Measurements from ENCODE around the gene OTOF.

Gene OTOF

GRCh38 chr2:26477911-26478253 lies at the start of gene OTOF:
Gene OTOF (minus strand): TSS chr2:26478124.
- no peak for DNase-seq
- no peaks in the 10 kb centered on the region for H3K79me2 ChIP-seq (ENCODE audit: low read length)
- no peak within 1 kb of the TSS for H2AFZ ChIP-seq (ENCODE audit: low read length)
- H3K9ac ChIP-seq (ENCODE audit: low read length), result no peak within 1 kb of the TSS
- H3K4me2 ChIP-seq (ENCODE audit: low read depth, low read length), result no peak within 1 kb of the TSS
- peaks cover 18% of the 10 kb centered on the region for H3K27me3 ChIP-seq (replicated peaks; ENCODE audit: insufficient read depth, low read length)
- no peaks in the 10 kb centered on the region for H4K20me1 ChIP-seq (ENCODE audit: insufficient read depth, low read length)
- no peaks in the 10 kb centered on the region for H3K9me2 ChIP-seq (replicated peaks; ENCODE audit: insufficient read depth, low read length)
- H3K36me3 ChIP-seq (replicated peaks; ENCODE audit: insufficient read depth, low read length), result no peaks in the 10 kb centered on the region
- H3F3A ChIP-seq (ENCODE audit: insufficient read depth, low read length), result no peaks in the 10 kb centered on the region
- no peaks in the 10 kb centered on the region for H3K9me3 ChIP-seq (replicated peaks; ENCODE audit: insufficient read depth, low read length)
- no peaks in the 10 kb centered on the region for H3K4me1 ChIP-seq (ENCODE audit: low read length)
- no peak for TF ChIP-seq CTCF (IDR thresholded peaks at IDR 0.05; ENCODE audit: low read length)
- H3K27ac ChIP-seq (ENCODE audit: low read length), result no peak within 1 kb of the TSS
- no peak within 1 kb of the TSS for H3K4me3 ChIP-seq (ENCODE audit: low read length)

- no peaks in the 10 kb centered on the region for H3K79me2 ChIP-seq (ENCODE audit: low read length)
- no peaks in the 10 kb centered on the region for H3F3A ChIP-seq (ENCODE audit: insufficient read depth, low read length)
- H4K20me1 ChIP-seq (ENCODE audit: insufficient read depth, low read length), result no peaks in the 10 kb centered on the region
- no peak for DNase-seq
- H3K4me2 ChIP-seq (ENCODE audit: low read depth, low read length), result no peak overlapping the region
- no peak overlapping the region for H2AFZ ChIP-seq (ENCODE audit: low read length)
- H3K36me3 ChIP-seq (replicated peaks; ENCODE audit: insufficient read depth, low read length), result no peaks in the 10 kb centered on the region
- H3K4me1 ChIP-seq (ENCODE audit: low read length), result no peaks in the 10 kb centered on the region
- no peaks in the 10 kb centered on the region for H3K9me3 ChIP-seq (replicated peaks; ENCODE audit: insufficient read depth, low read length)
- peaks cover 66% of the 10 kb centered on the region for H3K27me3 ChIP-seq (replicated peaks; ENCODE audit: insufficient read depth, low read length)
- TF ChIP-seq CTCF (IDR thresholded peaks at IDR 0.05; ENCODE audit: low read length) (no peak), EZH2phosphoT487 (IDR thresholded peaks at IDR 0.05; ENCODE audit: low read length) (no peak), EZH2 (optimal IDR thresholded peaks at IDR 0.05; ENCODE audit: low read depth, low read length) (no peak)
- H3K4me3 ChIP-seq (ENCODE audit: low read length), result no peak overlapping the region
- no peak overlapping the region for H3K9ac ChIP-seq (ENCODE audit: low read length)
- no peaks in the 10 kb centered on the region for H3K9me2 ChIP-seq (replicated peaks; ENCODE audit: insufficient read depth, low read length)
- H3K27ac ChIP-seq (ENCODE audit: low read length), result no peak overlapping the region
Observed at GRCh38 chr2:26526589-26526988, 48.7 kb upstream of the OTOF start.

GRCh38 chr2:26526105-26526504 lies 48.2 kb upstream of the OTOF start:
- no peaks in the 10 kb centered on the region for H3K9me3 ChIP-seq (replicated peaks; ENCODE audit: insufficient read depth, low read length)
- no peak for TF ChIP-seq EZH2phosphoT487 (IDR thresholded peaks at IDR 0.05; ENCODE audit: low read length)
- TF ChIP-seq EZH2 (optimal IDR thresholded peaks at IDR 0.05; ENCODE audit: low read depth, low read length), result no peak
- no peak overlapping the region for H3K27ac ChIP-seq (ENCODE audit: low read length)
- H3K36me3 ChIP-seq (replicated peaks; ENCODE audit: insufficient read depth, low read length), result no peaks in the 10 kb centered on the region
- DNase-seq, result no peak
- no peak overlapping the region for H2AFZ ChIP-seq (ENCODE audit: low read length)
- no peak overlapping the region for H3K4me2 ChIP-seq (ENCODE audit: low read depth, low read length)
- no peaks in the 10 kb centered on the region for H3F3A ChIP-seq (ENCODE audit: insufficient read depth, low read length)
- no peaks in the 10 kb centered on the region for H3K9me2 ChIP-seq (replicated peaks; ENCODE audit: insufficient read depth, low read length)
- H3K79me2 ChIP-seq (ENCODE audit: low read length), result no peaks in the 10 kb centered on the region
- no peak overlapping the region for H3K4me3 ChIP-seq (ENCODE audit: low read length)
- no peak overlapping the region for H3K9ac ChIP-seq (ENCODE audit: low read length)
- H4K20me1 ChIP-seq (ENCODE audit: insufficient read depth, low read length), result no peaks in the 10 kb centered on the region
- H3K27me3 ChIP-seq (replicated peaks; ENCODE audit: insufficient read depth, low read length), result peaks cover 66% of the 10 kb centered on the region
- H3K4me1 ChIP-seq (ENCODE audit: low read length), result no peaks in the 10 kb centered on the region

GRCh38 chr2:26523750-26524149 lies 45.8 kb upstream of the OTOF start:
- Histone ChIP-seq H3K27me3 (replicated peaks; ENCODE audit: insufficient read depth, low read length) (peaks cover 67% of the 10 kb centered on the region), H3K4me3 (ENCODE audit: low read length) (no peak overlapping the region), H3K9ac (ENCODE audit: low read length) (no peak overlapping the region), H2AFZ (ENCODE audit: low read length) (no peak overlapping the region), H3K79me2 (ENCODE audit: low read length) (no peaks in the 10 kb centered on the region), H3K4me1 (ENCODE audit: low read length) (no peaks in the 10 kb centered on the region), H3K27ac (ENCODE audit: low read length) (no peak overlapping the region), H3K4me2 (ENCODE audit: low read depth, low read length) (no peak overlapping the region), H3F3A (ENCODE audit: insufficient read depth, low read length) (no peaks in the 10 kb centered on the region), H3K9me3 (replicated peaks; ENCODE audit: insufficient read depth, low read length) (no peaks in the 10 kb centered on the region), H4K20me1 (ENCODE audit: insufficient read depth, low read length) (no peaks in the 10 kb centered on the region), H3K9me2 (replicated peaks; ENCODE audit: insufficient read depth, low read length) (no peaks in the 10 kb centered on the region), H3K36me3 (replicated peaks; ENCODE audit: insufficient read depth, low read length) (no peaks in the 10 kb centered on the region)
- TF ChIP-seq EZH2 (optimal IDR thresholded peaks at IDR 0.05; ENCODE audit: low read depth, low read length) (no peak), EZH2phosphoT487 (IDR thresholded peaks at IDR 0.05; ENCODE audit: low read length) (no peak), CTCF (IDR thresholded peaks at IDR 0.05; ENCODE audit: low read length) (no peak)
- DNase-seq, result no peak

Data from MM.1S (cell line).